Right atrium auricular region (tissue), 2 donors: Measurements from ENCODE around the gene DCAF15. TPM values are rescaled to one million over a fixed set of nuclear protein-coding genes. Genes with fewer than 3 reads are reported as not detected.

Experiments
- DNase-seq: peaks from one replicate; pipeline ENCODE4 v3.0.0-alpha.2; 2019; ENCODE audit warnings: low spot score
- H3K27ac ChIP-seq, 2 donors: fragments of 200-600 bp; sonication (generic); 1 replicate in 1 of 2; 2 replicates in 1 of 2; pipeline ENCODE4 v1.5.1; 2016 to 2019
- H3K27me3 ChIP-seq, 2 donors: fragments of 200-600 bp; sonication (generic); one replicate each; pipeline versions ENCODE4 v1.5.1 to v1.6.0; 2017 to 2019
- H3K36me3 ChIP-seq: fragments of 200-600 bp; sonication (generic); one replicate; pipeline ENCODE4 v1.5.1; 2016
- H3K4me1 ChIP-seq, 2 donors: fragments of 200-600 bp; sonication (generic); one replicate each; pipeline versions ENCODE4 v1.5.1 to v1.6.0; 2017 to 2019
- H3K4me3 ChIP-seq, 2 donors: fragments of 200-600 bp; sonication (generic); 1 replicate in 1 of 2; 2 replicates in 1 of 2; pipeline ENCODE4 v1.5.1; 2017 to 2019; ENCODE audit warnings: mild to moderate bottlenecking in 1 of 2, moderate library complexity in 1 of 2
- H3K9me3 ChIP-seq, 2 donors: fragments of 200-600 bp; sonication (generic); one replicate each; pipeline ENCODE4 v1.5.1; 2019
- total RNA-seq, 2 donors: library from RNA; depleted of rRNA; stranded (reverse); fragments of >200 nt; gene quantifications; one replicate each; pipeline ENCODE4 v1.1.0, GENCODE V29; 2016
- TF ChIP-seq, protein P1 (sequence below), 2 donors: fragments of 200-600 bp; sonication (generic); IDR thresholded peaks; one replicate each; pipeline ENCODE4 v1.5.1; 2019; ENCODE audit warnings: antibody characterized with exemption in 2 of 2

DCAF15 gene
- total RNA-seq, 2 donors from 2014 or later = 10.6 to 12.2 TPM

DNA sequence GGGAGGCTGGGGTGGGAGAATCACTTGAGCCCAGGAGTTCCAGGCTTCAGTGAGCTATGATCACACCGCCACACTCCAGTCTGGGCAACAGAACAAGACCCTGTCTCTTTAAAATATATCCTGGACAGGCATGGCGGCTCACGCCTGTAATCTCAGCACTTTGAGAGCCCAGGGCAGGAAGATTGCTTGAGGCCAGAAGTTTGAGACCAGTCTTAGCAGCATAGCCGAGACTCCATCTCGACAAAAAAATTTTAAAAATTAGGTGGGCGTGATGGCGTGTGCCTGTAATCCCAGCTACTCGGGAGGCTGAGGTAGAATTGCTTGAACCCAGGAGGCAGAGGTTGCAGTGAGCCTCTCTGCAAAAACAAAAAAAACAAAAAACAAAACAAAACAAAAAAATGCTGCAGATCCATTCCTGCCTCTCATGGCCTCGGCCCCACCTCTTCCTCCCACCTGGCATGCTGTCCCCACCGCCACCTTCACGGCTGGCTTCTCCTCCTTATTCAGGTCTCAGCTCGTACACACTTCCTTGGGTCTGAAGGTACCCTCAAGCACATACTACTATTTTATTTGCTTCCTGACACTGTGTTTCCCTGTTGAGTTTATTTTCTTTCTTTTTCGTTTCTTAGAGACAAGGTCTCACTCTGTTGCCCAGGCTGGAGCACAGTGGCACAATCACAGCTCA is 48.5 kb downstream of the DCAF15 start:
- H3K36me3 ChIP-seq = no peaks in the 10 kb centered on the region
- no peak for DNase-seq
- TF ChIP-seq, protein P1, sequence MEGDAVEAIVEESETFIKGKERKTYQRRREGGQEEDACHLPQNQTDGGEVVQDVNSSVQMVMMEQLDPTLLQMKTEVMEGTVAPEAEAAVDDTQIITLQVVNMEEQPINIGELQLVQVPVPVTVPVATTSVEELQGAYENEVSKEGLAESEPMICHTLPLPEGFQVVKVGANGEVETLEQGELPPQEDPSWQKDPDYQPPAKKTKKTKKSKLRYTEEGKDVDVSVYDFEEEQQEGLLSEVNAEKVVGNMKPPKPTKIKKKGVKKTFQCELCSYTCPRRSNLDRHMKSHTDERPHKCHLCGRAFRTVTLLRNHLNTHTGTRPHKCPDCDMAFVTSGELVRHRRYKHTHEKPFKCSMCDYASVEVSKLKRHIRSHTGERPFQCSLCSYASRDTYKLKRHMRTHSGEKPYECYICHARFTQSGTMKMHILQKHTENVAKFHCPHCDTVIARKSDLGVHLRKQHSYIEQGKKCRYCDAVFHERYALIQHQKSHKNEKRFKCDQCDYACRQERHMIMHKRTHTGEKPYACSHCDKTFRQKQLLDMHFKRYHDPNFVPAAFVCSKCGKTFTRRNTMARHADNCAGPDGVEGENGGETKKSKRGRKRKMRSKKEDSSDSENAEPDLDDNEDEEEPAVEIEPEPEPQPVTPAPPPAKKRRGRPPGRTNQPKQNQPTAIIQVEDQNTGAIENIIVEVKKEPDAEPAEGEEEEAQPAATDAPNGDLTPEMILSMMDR (IDR thresholded peaks at IDR 0.05) = no peak
- no peaks in the 10 kb centered on the region for H3K27me3 ChIP-seq
- peaks cover 0 to 10% of the 10 kb centered on the region in 2 donors for H3K9me3 ChIP-seq
- H3K27ac ChIP-seq = no peak overlapping the region
- peaks cover 0 to 34% of the 10 kb centered on the region in 2 donors for H3K4me1 ChIP-seq
- H3K4me3 ChIP-seq = no peak overlapping the region

GRCh38 chr19:14002571-14003250 is 50.4 kb downstream of the DCAF15 start:
- peaks cover 0 to 10% of the 10 kb centered on the region in 2 donors for H3K9me3 ChIP-seq
- peak overlapping the region; percentile 98 to 99 for H3K27ac ChIP-seq
- no peaks in the 10 kb centered on the region for H3K36me3 ChIP-seq
- H3K4me3 ChIP-seq = no peak overlapping the region
- TF ChIP-seq, protein P1 (IDR thresholded peaks at IDR 0.05) = no peak
- peaks cover 0 to 39% of the 10 kb centered on the region in 2 donors for H3K4me1 ChIP-seq
- H3K27me3 ChIP-seq = no peaks in the 10 kb centered on the region
- no peak for DNase-seq

- H3K9me3 ChIP-seq = peaks cover 0 to 9% of the 10 kb centered on the region in 2 donors
- DNase-seq = no peak
- TF ChIP-seq, protein P1 (IDR thresholded peaks at IDR 0.05) = no peak
- no peaks in the 10 kb centered on the region for H3K36me3 ChIP-seq
- H3K4me3 ChIP-seq = no peak overlapping the region
- peak overlapping the region; percentile 98 to 99 for H3K27ac ChIP-seq
- H3K27me3 ChIP-seq = no peaks in the 10 kb centered on the region
- peaks cover 0 to 39% of the 10 kb centered on the region in 2 donors for H3K4me1 ChIP-seq
Measured at GRCh38 chr19:14003251-14004055, 51.1 kb downstream of the DCAF15 start.

- H3K4me3 ChIP-seq = peak overlapping the region in 1 of 2 donors; percentile 81
- TF ChIP-seq, protein P1 (IDR thresholded peaks at IDR 0.05) = no peak
- DNase-seq = peak; percentile 82
- no peaks in the 10 kb centered on the region for H3K27me3 ChIP-seq
- no peaks in the 10 kb centered on the region for H3K9me3 ChIP-seq
- peaks cover 0 to 39% of the 10 kb centered on the region in 2 donors for H3K4me1 ChIP-seq
- peak overlapping the region; percentile 98 to 99 for H3K27ac ChIP-seq
- H3K36me3 ChIP-seq = no peaks in the 10 kb centered on the region
Measured at GRCh38 chr19:14004619-14005348, 52.5 kb downstream of the DCAF15 start.

DNA sequence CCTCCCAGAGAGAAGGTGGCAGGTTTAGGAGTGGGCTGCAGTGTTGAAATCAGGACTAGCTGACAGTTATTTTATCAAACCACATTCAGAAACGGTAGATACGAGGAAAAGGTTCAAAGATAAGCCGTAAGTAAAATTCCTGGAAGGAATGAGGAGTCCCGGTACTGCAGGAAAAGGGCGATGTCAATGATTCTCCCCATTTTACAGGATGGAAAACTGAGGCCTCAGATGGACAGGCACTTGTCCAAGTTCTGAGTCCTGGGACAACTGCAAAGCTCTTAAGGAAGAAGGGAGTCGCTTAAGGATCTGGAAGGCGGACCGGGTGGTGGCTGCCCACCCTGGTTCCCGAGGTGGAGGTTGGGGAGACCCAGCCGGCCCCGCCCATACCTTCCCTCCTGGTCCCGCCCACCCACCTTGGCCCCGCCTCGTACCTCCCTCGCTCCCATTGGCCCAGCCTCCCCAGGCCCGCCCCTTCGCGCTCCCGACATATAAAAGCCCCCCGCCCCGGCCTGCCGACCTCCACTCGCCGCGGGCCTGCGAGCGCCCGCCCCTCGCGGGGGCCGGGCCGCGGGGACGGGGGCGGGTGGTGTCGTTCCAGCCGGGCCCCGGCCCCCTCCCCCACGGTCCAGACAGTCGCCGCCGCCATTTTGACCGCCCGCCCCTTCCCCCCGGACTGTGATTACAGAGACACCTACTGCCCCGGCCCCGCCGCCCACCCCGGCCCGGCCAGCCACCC is 53.2 kb downstream of the DCAF15 start:
- TF ChIP-seq, protein P1 (IDR thresholded peaks at IDR 0.05) = no peak
- DNase-seq = peak; percentile 87

More for the DNA sequence above, 53.2 kb downstream of the DCAF15 start:
- peak overlapping the region; percentile 81 to 92 for H3K4me3 ChIP-seq
- H3K9me3 ChIP-seq = no peaks in the 10 kb centered on the region
- no peaks in the 10 kb centered on the region for H3K36me3 ChIP-seq
- H3K27ac ChIP-seq = peak overlapping the region; percentile 98 to 99
- H3K27me3 ChIP-seq = no peaks in the 10 kb centered on the region
- H3K4me1 ChIP-seq = peaks cover 0 to 39% of the 10 kb centered on the region in 2 donors
